NK-92 treated with Interleukin-12 subunit alpha and Interleukin-12 subunit beta, amount 100 ng/mL, for 24 hours (cell line): ENCODE measurements around the gene CLCC1.

ENCODE experiments used
- DNase-seq: peaks from one replicate; lab custom pipeline; 2025; lab: John Stamatoyannopoulos, UW

Gene CLCC1

DNA sequence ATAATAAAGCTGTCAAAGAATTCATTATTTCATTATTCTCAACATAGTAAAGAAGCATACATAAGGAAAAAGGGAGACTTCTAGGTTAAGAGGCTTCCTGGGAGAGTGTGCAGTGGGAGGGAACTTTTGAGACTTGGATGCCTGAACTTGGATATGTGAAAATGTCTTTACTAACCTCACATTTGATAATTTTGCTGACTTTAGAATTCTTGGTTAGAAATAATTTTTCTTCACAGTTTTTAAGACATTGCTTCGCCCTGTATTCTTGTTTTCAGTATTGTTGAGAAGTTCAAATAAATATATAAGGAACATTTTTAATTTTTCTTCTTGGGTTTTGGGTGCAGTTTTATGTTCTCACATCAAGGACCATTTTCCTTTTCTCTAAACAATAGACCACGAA, 46.5 kb downstream of the CLCC1 start:
- no peak for DNase-seq
